K562 (cell line): Measurements from ENCODE around the gene TMEM167B. TPM values are rescaled to one million over a fixed set of nuclear protein-coding genes. Genes with fewer than 3 reads are reported as not detected.

Source experiments
- ARID2 ChIP-seq: fragments of 450-650 bp; IDR thresholded peaks from 2 replicates; pipeline ENCODE4 v1.6.1; 2017; ENCODE audit warnings: antibody characterized with exemption, mild to moderate bottlenecking
- BCOR ChIP-seq: fragments of 450-650 bp; IDR thresholded peaks from 2 replicates; pipeline ENCODE4 v1.6.1; 2016
- CBFA2T3 ChIP-seq: fragments of 450-650 bp; IDR thresholded peaks from 2 replicates; pipeline ENCODE4 v1.6.1; 2017
- E2F3 ChIP-seq: fragments of 250-450 bp; sonication (Bioruptor Pico); IDR thresholded peaks from 2 replicates; pipeline ENCODE4 v1.4.0; 2020; ENCODE audit warnings: mild to moderate bottlenecking
- ELF2 ChIP-seq: fragments of 250-450 bp; sonication (Bioruptor Pico); IDR thresholded peaks from 2 replicates; pipeline ENCODE4 v1.5.0; 2021; ENCODE audit warnings: mild to moderate bottlenecking
- EWSR1 ChIP-seq: fragments of 450-650 bp; IDR thresholded peaks from 2 replicates; pipeline ENCODE4 v1.6.1; 2018; ENCODE audit warnings: borderline replicate concordance, mild to moderate bottlenecking, low read depth, moderate library complexity; ENCODE audit not compliant: partially characterized antibody
- GATAD2A ChIP-seq: fragments of 450-650 bp; IDR thresholded peaks from 2 replicates; pipeline ENCODE4 v1.6.1; 2017
- HIVEP1 ChIP-seq: fragments of 250-450 bp; sonication (Bioruptor Pico); IDR thresholded peaks from 2 replicates; pipeline ENCODE4 v1.4.0; 2020; ENCODE audit warnings: mild to moderate bottlenecking
- JUNB ChIP-seq: fragments of 450-650 bp; formaldehyde crosslinking; conservative IDR thresholded peaks from 2 replicates; pipeline ENCODE4 v1.4.0; 2020; ENCODE audit warnings: mild to moderate bottlenecking
- KDM4B ChIP-seq, 2 experiments: fragments of 450-650 bp in 1 of 2; sonication (generic) in 1 of 2; IDR thresholded peaks; 2 replicates each; pipeline ENCODE4 v1.6.1; 2016 to 2017; ENCODE audit warnings: borderline replicate concordance in 2 of 2, antibody characterized with exemption in 1 of 2, low read depth in 1 of 2, mild to moderate bottlenecking in 1 of 2
- L3MBTL2 ChIP-seq: fragments of 450-650 bp; IDR thresholded peaks from 2 replicates; pipeline ENCODE4 v1.6.1; 2016; ENCODE audit warnings: mild to moderate bottlenecking, moderate library complexity
- NR1H2 ChIP-seq: sonication (generic); formaldehyde crosslinking; IDR thresholded peaks from 2 replicates; pipeline ENCODE4 v1.4.0; 2020; ENCODE audit warnings: mild to moderate bottlenecking, missing genetic modification reagents
- PTRF ChIP-seq: fragments of 450-650 bp; IDR thresholded peaks from 2 replicates; pipeline ENCODE4 v1.6.1; 2016; ENCODE audit warnings: mild to moderate bottlenecking, missing genetic modification characterization, missing compliant biosample characterization
- SNRNP70 ChIP-seq: fragments of 200-400 bp; formaldehyde crosslinking; optimal IDR thresholded peaks from 2 replicates; pipeline ENCODE3; 2017; ENCODE audit warnings: low read depth, low read length
- STAT5A ChIP-seq: IDR thresholded peaks from 2 replicates; pipeline ENCODE4 v1.6.1; 2012; ENCODE audit warnings: low read length, inconsistent platforms, borderline replicate concordance
- YBX1 ChIP-seq: fragments of 450-650 bp; IDR thresholded peaks from 2 replicates; pipeline ENCODE4 v1.7.1; 2016; ENCODE audit warnings: mild to moderate bottlenecking
- ZNF121 ChIP-seq: sonication (generic); formaldehyde crosslinking; conservative IDR thresholded peaks from 2 replicates; pipeline ENCODE4 v1.8.0; 2022; ENCODE audit warnings: missing genetic modification reagents
- ZNF79 ChIP-seq: fragments of 250-450 bp; sonication (Bioruptor Pico); IDR thresholded peaks from 2 replicates; pipeline ENCODE4 v1.4.0; 2020; ENCODE audit warnings: low read depth, mild to moderate bottlenecking, moderate library complexity
- ZSCAN32 ChIP-seq: fragments of 450-650 bp; formaldehyde crosslinking; IDR thresholded peaks from 2 replicates; pipeline ENCODE4 v1.4.0; 2020; ENCODE audit warnings: mild to moderate bottlenecking, moderate library complexity
- polyA plus RNA-seq, 8 experiments: library from polyadenylated mRNA; depleted of rRNA in 4 of 8; stranded (reverse) in 5 of 8; unstranded in 3 of 8; fragments of >200 nt; fragmentation: Nextera tagmentation in 2 of 8; fragmentation: Illumina TruSeq in 1 of 8; extraction: Ambion mirVana in 2 of 8; extraction: Trizol in 1 of 8; gene quantifications; 2 replicates each; pipeline versions ENCODE4 v1.2.1 to v1.2.3, GENCODE V29; 2011 to 2014; ENCODE audit warnings: inconsistent platforms in 1 of 8, missing spikeins in 1 of 8
- total RNA-seq, 7 experiments: library from RNA; depleted of rRNA in 6 of 7; stranded (reverse); fragments of >200 nt in 6 of 7; fragmentation: Illumina TruSeq in 2 of 7; extraction: Trizol in 2 of 7; gene quantifications; 2 replicates each; pipeline versions ENCODE4 v1.2.1 to v1.2.3, GENCODE V29; 2011 to 2021; ENCODE audit warnings: low replicate concordance in 1 of 7
- TF ChIP-seq, protein P1 (sequence below): fragments of 200-800 bp; sonication (Bioruptor generic); IDR thresholded peaks from 2 replicates; pipeline ENCODE4 v1.6.1; 2017; ENCODE audit warnings: missing genetic modification characterization, missing compliant biosample characterization
- TF ChIP-seq, protein P2 (sequence below), 2 experiments: fragments of 200-800 bp in 1 of 2; sonication (Bioruptor generic) in 1 of 2; sonication (generic) in 1 of 2; formaldehyde crosslinking in 1 of 2; IDR thresholded peaks in 1 of 2; conservative IDR thresholded peaks in 1 of 2; 2 replicates each; pipeline versions ENCODE4 v1.5.0 to v1.6.1; 2016 to 2020; ENCODE audit warnings: missing compliant biosample characterization in 1 of 2, missing genetic modification characterization in 1 of 2, missing genetic modification reagents in 1 of 2
- TF ChIP-seq, protein P3 (sequence below): fragments of 250-450 bp; sonication (Bioruptor Pico); IDR thresholded peaks from 2 replicates; pipeline ENCODE4 v1.5.0; 2020; ENCODE audit warnings: mild to moderate bottlenecking, borderline replicate concordance
- TF ChIP-seq, protein P4 (sequence below): fragments of 250-450 bp; sonication (Bioruptor Pico); IDR thresholded peaks from 2 replicates; pipeline ENCODE4 v1.4.0; 2020; ENCODE audit warnings: mild to moderate bottlenecking, moderate library complexity, borderline replicate concordance

TMEM167B gene
- total and polyA plus RNA-seq, 9 of the 15 experiments (the other 6 are each of a cell fraction or from before 2014, with no cell fraction given), result 17.2 to 36.4 (median 32.2) TPM

DNA sequence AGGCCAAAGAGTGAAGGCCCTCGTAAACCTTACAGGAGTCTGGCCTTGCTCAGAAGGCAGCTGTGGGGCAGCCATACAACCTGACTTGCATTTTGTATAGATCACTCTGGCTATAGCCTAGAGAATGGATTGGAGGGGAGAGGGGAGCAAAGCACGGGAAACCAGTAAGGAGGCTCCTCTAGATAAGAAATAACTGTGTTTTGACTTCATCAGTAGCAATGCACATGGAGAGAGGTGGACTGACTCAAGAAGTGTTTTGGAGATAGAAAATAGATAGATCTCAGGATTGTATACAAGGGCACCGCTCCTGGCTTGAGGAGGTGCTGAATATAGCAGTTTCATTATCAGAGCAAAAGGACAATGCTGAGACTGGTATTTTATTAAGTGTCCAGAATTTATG, 49.8 kb downstream of the TMEM167B start (continued):
- TF ChIP-seq, protein P1, sequence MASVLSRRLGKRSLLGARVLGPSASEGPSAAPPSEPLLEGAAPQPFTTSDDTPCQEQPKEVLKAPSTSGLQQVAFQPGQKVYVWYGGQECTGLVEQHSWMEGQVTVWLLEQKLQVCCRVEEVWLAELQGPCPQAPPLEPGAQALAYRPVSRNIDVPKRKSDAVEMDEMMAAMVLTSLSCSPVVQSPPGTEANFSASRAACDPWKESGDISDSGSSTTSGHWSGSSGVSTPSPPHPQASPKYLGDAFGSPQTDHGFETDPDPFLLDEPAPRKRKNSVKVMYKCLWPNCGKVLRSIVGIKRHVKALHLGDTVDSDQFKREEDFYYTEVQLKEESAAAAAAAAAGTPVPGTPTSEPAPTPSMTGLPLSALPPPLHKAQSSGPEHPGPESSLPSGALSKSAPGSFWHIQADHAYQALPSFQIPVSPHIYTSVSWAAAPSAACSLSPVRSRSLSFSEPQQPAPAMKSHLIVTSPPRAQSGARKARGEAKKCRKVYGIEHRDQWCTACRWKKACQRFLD (CRISPR knock-in tag), result no peak
- TF ChIP-seq, protein P2, sequence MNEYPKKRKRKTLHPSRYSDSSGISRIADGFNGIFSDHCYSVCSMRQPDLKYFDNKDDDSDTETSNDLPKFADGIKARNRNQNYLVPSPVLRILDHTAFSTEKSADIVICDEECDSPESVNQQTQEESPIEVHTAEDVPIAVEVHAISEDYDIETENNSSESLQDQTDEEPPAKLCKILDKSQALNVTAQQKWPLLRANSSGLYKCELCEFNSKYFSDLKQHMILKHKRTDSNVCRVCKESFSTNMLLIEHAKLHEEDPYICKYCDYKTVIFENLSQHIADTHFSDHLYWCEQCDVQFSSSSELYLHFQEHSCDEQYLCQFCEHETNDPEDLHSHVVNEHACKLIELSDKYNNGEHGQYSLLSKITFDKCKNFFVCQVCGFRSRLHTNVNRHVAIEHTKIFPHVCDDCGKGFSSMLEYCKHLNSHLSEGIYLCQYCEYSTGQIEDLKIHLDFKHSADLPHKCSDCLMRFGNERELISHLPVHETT (CRISPR knock-in tag; conservative IDR thresholded peaks at IDR 0.05 in 1 of 2, IDR thresholded peaks at IDR 0.05 in 1 of 2), result no peak
- TF ChIP-seq GATAD2A (no peak), ARID2 (no peak), CBFA2T3 (peak; percentile 88), STAT5A (0 out of 2 replicates have a peak, but pooled peaks have one; percentile 25), ZNF79 (CRISPR knock-in tag) (no peak), L3MBTL2 (no peak), YBX1 (no peak), BCOR (no peak), SNRNP70 (no peak), HIVEP1 (CRISPR knock-in tag) (no peak), PTRF (tag) (no peak), KDM4B (IDR thresholded peaks at IDR 0.05; ENCODE audit: borderline replicate concordance in 2 of 2, low read depth in 1 of 2) (no peak), ELF2 (CRISPR knock-in tag) (no peak), E2F3 (CRISPR knock-in tag) (no peak), JUNB (CRISPR knock-in tag) (no peak), ZNF121 (no peak), ZSCAN32 (no peak), NR1H2 (CRISPR knock-in tag) (no peak), EWSR1 (no peak)
- TF ChIP-seq, protein P3, sequence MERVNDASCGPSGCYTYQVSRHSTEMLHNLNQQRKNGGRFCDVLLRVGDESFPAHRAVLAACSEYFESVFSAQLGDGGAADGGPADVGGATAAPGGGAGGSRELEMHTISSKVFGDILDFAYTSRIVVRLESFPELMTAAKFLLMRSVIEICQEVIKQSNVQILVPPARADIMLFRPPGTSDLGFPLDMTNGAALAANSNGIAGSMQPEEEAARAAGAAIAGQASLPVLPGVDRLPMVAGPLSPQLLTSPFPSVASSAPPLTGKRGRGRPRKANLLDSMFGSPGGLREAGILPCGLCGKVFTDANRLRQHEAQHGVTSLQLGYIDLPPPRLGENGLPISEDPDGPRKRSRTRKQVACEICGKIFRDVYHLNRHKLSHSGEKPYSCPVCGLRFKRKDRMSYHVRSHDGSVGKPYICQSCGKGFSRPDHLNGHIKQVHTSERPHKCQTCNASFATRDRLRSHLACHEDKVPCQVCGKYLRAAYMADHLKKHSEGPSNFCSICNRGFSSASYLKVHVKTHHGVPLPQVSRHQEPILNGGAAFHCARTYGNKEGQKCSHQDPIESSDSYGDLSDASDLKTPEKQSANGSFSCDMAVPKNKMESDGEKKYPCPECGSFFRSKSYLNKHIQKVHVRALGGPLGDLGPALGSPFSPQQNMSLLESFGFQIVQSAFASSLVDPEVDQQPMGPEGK (CRISPR knock-in tag), result no peak
- TF ChIP-seq, protein P4, sequence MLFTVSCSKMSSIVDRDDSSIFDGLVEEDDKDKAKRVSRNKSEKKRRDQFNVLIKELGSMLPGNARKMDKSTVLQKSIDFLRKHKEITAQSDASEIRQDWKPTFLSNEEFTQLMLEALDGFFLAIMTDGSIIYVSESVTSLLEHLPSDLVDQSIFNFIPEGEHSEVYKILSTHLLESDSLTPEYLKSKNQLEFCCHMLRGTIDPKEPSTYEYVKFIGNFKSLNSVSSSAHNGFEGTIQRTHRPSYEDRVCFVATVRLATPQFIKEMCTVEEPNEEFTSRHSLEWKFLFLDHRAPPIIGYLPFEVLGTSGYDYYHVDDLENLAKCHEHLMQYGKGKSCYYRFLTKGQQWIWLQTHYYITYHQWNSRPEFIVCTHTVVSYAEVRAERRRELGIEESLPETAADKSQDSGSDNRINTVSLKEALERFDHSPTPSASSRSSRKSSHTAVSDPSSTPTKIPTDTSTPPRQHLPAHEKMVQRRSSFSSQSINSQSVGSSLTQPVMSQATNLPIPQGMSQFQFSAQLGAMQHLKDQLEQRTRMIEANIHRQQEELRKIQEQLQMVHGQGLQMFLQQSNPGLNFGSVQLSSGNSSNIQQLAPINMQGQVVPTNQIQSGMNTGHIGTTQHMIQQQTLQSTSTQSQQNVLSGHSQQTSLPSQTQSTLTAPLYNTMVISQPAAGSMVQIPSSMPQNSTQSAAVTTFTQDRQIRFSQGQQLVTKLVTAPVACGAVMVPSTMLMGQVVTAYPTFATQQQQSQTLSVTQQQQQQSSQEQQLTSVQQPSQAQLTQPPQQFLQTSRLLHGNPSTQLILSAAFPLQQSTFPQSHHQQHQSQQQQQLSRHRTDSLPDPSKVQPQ (CRISPR knock-in tag), result no peak
